GM12865 (cell line): Measurements from ENCODE around the gene STAG2.

ENCODE experiments used
- DNase-seq: peaks from one replicate; pipeline ENCODE4 v3.0.0; 2010; ENCODE audit warnings: low read depth
- H3K4me3 ChIP-seq: 2 replicates; pipeline ENCODE4 v1.5.1; 2011; ENCODE audit warnings: mild to moderate bottlenecking, low read depth, low read length, control low read depth
- TF ChIP-seq, protein P1 (sequence below): IDR thresholded peaks from 2 replicates; pipeline ENCODE4 v1.5.1; 2011; ENCODE audit warnings: low read length, control low read depth, low read depth, inconsistent platforms; ENCODE audit not compliant: insufficient read depth; ENCODE audit errors: missing control alignments

The STAG2 gene

DNA sequence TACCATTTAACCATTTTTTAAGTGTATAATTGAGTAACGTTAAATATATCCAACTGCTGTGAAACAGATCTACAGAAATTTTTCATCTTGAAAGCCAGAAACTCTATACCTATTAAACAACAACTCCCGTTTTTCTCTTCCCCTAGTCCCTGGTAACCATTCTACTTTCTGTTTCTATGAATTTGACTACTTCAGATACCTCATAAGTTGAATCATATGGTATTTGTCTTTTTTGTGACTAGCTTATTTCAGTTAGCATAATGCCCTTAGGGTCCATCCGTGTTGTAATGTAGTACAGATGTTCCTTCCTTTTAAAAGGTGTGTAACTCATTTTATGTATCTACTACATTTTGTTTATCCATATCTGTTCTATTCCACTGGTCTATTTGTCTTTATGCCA is 48.7 kb downstream of the STAG2 start:
- TF ChIP-seq, protein P1, sequence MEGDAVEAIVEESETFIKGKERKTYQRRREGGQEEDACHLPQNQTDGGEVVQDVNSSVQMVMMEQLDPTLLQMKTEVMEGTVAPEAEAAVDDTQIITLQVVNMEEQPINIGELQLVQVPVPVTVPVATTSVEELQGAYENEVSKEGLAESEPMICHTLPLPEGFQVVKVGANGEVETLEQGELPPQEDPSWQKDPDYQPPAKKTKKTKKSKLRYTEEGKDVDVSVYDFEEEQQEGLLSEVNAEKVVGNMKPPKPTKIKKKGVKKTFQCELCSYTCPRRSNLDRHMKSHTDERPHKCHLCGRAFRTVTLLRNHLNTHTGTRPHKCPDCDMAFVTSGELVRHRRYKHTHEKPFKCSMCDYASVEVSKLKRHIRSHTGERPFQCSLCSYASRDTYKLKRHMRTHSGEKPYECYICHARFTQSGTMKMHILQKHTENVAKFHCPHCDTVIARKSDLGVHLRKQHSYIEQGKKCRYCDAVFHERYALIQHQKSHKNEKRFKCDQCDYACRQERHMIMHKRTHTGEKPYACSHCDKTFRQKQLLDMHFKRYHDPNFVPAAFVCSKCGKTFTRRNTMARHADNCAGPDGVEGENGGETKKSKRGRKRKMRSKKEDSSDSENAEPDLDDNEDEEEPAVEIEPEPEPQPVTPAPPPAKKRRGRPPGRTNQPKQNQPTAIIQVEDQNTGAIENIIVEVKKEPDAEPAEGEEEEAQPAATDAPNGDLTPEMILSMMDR, result no peak

DNA sequence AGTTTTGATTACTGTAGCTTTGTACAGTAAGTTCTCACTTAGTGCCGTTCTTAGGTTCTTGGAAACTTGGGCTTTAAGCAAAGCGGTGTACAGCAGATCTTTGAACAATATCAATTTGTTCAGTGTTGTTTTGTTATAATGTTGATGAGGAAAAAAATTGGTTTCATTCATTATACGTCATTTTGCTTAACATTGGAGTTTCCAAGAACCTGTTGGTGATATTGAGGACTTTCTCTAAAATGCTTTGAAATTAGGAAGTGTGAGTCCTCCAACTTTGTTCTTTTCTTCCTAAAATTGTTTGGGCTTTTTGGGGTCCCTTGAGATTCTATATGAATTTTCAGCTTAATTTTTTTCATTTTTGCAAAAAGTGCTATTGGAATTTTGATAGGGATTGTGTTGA is 49.1 kb downstream of the STAG2 start:
- TF ChIP-seq, protein P1, result no peak
- H3K4me3 ChIP-seq, result no peak overlapping the region
- DNase-seq, result no peak

More for the DNA sequence above, 48.7 kb downstream of the STAG2 start:
- DNase-seq, result peak; percentile 13
- no peak overlapping the region for H3K4me3 ChIP-seq

DNA sequence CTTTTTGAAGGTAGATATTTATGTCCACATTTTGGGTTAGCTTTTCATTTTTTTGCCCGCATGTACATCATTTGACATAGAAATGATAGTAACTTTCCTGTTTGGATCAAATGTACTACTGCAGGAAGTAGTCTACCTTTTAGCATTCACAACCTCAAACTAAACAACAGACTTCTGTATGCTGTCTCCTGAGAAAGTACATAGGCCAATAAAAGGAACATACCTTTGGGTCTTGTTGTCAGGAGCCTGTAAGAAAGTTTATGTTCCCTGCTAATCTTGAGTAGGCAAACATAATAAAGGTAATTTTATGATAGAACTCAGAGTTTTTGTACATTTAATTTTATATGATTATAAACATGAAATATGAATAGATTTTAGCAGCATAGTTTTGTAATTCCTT is 54.2 kb downstream of the STAG2 start:
- TF ChIP-seq, protein P1, result no peak
- no peak overlapping the region for H3K4me3 ChIP-seq
- no peak for DNase-seq

DNA sequence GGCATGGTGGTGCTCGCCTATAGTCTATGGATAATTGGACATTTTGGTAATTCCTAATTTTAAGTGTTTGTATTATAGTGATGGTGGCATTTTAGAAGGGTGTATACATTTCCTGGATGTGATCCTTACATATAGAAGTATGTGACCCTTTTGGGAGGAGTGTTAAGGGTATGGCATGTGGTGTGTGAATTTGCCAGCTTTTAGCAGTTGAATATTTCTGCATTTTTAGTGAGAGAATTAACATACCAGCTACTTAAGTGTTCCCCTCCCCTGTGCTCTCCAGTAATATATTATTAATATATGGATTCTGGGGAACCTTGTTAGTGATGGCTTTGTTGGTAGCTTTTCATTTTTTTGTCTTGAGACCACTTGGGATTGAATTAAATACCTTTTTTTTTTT is 55.3 kb downstream of the STAG2 start:
- DNase-seq, result no peak
- TF ChIP-seq, protein P1, result no peak
- H3K4me3 ChIP-seq, result no peak overlapping the region

DNA sequence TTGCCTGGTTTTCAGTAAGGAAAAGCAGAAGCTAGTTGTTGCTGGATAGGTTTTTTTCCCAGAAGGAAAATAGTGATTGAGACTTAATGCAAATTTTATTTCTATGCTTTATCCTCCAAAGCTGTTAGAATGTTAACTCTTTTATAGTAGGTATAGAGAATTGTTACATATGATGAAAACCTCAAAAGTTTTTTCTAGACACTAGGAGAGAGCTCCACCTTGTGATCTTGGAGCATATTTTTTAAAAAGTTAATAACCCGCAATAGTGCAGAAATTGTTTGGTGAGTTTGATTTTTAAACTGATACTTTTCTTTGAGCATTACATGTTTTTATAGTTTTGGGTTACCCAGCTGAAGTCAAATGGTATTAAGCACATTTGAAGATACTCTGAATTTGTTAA is 56.5 kb downstream of the STAG2 start:
- TF ChIP-seq, protein P1, result no peak
- DNase-seq, result no peak
- H3K4me3 ChIP-seq, result no peak overlapping the region

DNA sequence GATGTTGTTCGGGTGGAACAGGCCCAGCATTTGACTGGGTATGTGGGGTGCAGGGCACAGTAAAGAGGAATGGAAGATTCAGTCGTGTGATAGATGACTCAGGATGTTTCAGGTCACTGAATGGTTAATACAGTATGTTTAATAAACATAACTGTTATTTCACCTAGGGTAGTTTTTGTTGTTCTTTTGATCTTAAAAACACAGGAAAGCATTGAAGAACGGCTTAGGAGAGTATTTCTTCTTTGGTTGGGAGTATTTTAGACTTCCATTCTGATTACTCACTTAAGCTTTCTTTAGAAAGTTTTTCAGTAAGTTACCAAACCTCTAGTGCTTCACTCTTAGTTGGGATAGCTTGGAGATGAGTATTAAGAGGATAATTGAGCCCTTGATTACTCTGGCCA is 62.3 kb downstream of the STAG2 start:
- TF ChIP-seq, protein P1, result no peak
- DNase-seq, result no peak
- H3K4me3 ChIP-seq, result no peak overlapping the region

DNA sequence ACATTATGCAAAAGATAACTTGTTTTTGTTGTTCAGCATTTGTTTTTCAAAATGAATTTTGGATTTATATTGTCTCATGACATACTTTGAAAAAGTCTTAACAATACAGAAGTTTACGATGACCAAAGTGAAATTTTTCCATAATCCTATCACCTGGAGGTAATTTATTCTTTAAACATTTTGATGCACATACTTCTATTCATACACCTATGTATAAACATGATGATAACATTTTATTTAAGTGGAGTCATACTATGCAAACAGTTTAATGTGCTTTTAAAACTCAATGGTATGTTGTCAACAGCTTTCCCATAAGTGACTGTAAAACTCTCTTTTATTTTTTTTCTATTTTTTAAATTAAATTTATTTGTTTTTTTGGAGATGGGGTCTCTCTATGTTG is 65.0 kb downstream of the STAG2 start:
- DNase-seq, result no peak
- H3K4me3 ChIP-seq, result no peak overlapping the region

More for the DNA sequence above, 65.0 kb downstream of the STAG2 start:
- TF ChIP-seq, protein P1, result no peak
